Ureter (tissue), 1 donor: Measurements from ENCODE around the gene GASK1A. TPM values are rescaled to one million over a fixed set of nuclear protein-coding genes. Genes with fewer than 3 reads are reported as not detected.

ENCODE experiments used
- DNase-seq: peaks from one replicate; pipeline ENCODE4 v3.0.0-alpha.2; 2020; ENCODE audit warnings: low spot score
- total RNA-seq: library from RNA; stranded (reverse); gene quantifications from one replicate; pipeline ENCODE4 v1.2.4, GENCODE V29; 2023
- donor health status: DM: yes; HTN: yes; CAD: no.

Gene GASK1A
- total RNA-seq, 1 donor from 2014 or later: 14.6 TPM

- DNase-seq: no peak
These were observed 34.1 kb downstream of the GASK1A start for GRCh38 chr3:43013256-43013655.

- no peak for DNase-seq
These were observed 34.6 kb downstream of the GASK1A start for GRCh38 chr3:43013743-43014155.

- DNase-seq: no peak
These were observed 35.1 kb downstream of the GASK1A start for GRCh38 chr3:43014241-43014640.

- DNase-seq: no peak
These were observed 35.8 kb downstream of the GASK1A start for GRCh38 chr3:43014956-43015355.

GRCh38 chr3:43015572-43015971 is 36.5 kb downstream of the GASK1A start:
- no peak for DNase-seq

- peak; percentile 18 for DNase-seq
These were observed 37.1 kb downstream of the GASK1A start for GRCh38 chr3:43015991-43016865.

GRCh38 chr3:43017004-43017403 is 37.9 kb downstream of the GASK1A start:
- DNase-seq: no peak

- DNase-seq: peak; percentile 25
These were observed 38.6 kb downstream of the GASK1A start for GRCh38 chr3:43017593-43018195.

GRCh38 chr3:43018246-43018645 is 39.1 kb downstream of the GASK1A start:
- DNase-seq: no peak

- DNase-seq: no peak
These were observed 40.1 kb downstream of the GASK1A start for GRCh38 chr3:43019006-43019809.

- no peak for DNase-seq
These were observed 40.7 kb downstream of the GASK1A start for GRCh38 chr3:43019826-43020225.

GRCh38 chr3:43021186-43021585 is 42.1 kb downstream of the GASK1A start:
- DNase-seq: no peak

- no peak for DNase-seq
These were observed 43.0 kb downstream of the GASK1A start for GRCh38 chr3:43022121-43022520.

- DNase-seq: no peak
These were observed 44.0 kb downstream of the GASK1A start for GRCh38 chr3:43023066-43023465.

GRCh38 chr3:43023746-43024145 is 44.6 kb downstream of the GASK1A start:
- DNase-seq: no peak

GRCh38 chr3:43024181-43024885 is 45.2 kb downstream of the GASK1A start:
- no peak for DNase-seq

GRCh38 chr3:43025423-43025822 is 46.3 kb downstream of the GASK1A start:
- DNase-seq: no peak

- DNase-seq: no peak
These were observed 48.9 kb downstream of the GASK1A start for GRCh38 chr3:43028001-43028400.

GRCh38 chr3:43028678-43029490 is 49.8 kb downstream of the GASK1A start:
- no peak for DNase-seq

- DNase-seq: no peak
These were observed 51.2 kb downstream of the GASK1A start for GRCh38 chr3:43030162-43030935.
